GM19455 (cell line): ENCODE results near the gene GARIN1A.
"Not testable (repeated sequence)": the region's sequence is repeated elsewhere in the genome, so short reads cannot be mapped to it uniquely, and the experiment has no call there.

Experiments used
- ATAC-seq: cut with Tn5 transposase; IDR thresholded peaks from one replicate; pipeline ENCODE4 v1.9.1; 2021; ENCODE audit not compliant: unreplicated experiment

The GARIN1A gene

DNA sequence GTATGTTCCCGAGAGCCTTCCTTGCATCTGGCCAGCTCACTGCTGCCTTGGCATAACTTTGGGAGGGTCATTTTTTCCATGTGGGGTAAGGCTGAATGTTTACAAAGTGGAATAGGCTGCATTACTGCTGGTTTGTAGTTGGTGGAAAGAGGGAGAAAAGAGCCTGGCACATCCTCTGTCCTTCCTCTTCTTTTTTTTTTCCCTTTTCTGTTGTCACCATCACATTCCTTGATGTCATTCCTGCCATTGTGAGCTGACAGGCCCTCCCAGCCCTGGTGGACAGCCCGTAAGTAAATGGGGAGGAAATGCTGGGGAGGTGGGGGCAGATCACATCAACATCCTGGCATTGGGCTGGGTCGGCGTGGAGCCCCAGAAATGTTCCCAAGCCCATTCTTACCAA lies at the start of gene GARIN1A:
Gene GARIN1A (plus strand): TSS at position 301 of the 400 bp plus-strand sequence. CDS start 106 bp downstream, outside the sequence.
- no peak for ATAC-seq

DNA sequence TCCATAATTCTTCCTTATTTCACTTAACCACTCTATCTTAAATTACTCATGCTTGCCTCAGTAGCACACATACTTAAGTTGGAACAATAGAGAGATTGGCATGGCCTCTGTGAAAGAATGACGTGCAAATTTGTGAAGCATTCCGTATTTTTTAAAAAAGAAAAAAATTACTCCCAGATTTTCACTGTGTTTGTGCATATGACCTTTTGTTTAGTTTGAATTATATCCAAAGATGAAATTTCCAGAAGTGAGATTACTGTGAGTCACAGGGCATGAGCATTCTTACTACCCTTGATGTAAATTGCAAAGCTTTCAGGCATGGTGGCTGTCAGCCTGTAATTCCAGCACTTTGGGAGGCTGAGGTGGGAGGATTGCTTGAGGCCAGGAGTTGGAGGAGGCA lies 45.0 kb upstream of the GARIN1A start:
- ATAC-seq = not testable (repeated sequence)

- not testable (repeated sequence) for ATAC-seq
Observed at GRCh38 chr7:128633915-128634314, 38.2 kb upstream of the GARIN1A start.

DNA sequence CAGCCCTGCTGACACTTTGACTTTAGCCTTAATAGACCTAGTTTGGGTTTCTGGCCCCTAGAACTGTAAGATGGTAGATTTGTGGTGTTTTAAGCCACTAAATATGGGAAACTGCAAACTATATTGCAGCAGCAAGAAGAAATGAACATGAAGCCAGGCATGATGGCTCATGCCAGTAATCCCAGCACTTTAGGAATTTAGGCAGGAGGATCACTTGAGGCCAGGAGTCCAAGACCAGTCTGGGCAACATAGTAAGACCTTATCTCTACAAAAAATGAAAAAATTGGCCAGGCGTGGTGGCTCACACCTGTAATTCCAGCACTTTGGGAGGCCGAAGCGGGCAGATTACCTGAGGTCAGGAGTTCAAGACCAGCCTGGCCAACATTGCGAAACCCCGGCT lies 26.9 kb upstream of the GARIN1A start:
- not testable (repeated sequence) for ATAC-seq

DNA sequence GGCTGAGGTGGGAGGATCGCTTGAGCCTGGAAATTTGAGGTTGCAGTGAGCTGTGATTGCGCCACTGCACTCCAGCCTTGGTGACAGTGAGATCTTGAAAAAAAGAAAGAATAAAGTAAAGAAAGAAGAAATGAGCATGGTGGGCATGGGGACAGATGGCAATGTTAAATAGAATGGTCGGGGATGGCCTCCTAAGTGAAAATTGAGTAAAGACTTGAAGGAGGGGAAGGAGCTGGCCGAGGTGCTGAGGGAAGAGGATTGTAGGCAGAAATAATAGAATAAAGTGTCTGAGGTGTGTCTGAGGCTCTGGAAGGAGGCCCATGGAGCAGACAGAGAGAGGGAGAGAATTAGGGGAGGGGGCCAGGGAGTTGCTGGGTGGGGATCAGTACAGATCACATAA lies 26.2 kb upstream of the GARIN1A start:
- not testable (repeated sequence) for ATAC-seq

GRCh38 chr7:128646877-128647276 lies 25.2 kb upstream of the GARIN1A start:
- not testable (repeated sequence) for ATAC-seq

DNA sequence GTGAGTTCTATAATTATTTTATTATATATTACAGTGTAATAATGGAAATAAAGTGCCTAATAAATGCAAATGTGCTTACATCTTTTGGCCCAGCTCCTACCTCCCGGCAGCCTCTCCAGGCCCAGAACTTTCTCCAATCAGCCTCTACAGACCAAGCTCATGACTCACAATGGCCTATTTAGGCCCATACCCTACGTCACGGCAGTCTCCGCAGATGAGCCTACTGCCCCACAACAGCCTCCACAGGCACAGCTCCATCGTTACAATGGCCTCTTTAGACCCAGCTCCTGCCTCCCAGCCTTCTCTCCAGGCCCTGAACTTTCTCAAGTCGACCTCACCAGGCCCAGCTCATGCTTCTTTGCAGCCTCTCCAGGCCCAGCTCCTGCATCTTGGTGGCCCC lies 21.0 kb upstream of the GARIN1A start:
- ATAC-seq = not testable (repeated sequence)

DNA sequence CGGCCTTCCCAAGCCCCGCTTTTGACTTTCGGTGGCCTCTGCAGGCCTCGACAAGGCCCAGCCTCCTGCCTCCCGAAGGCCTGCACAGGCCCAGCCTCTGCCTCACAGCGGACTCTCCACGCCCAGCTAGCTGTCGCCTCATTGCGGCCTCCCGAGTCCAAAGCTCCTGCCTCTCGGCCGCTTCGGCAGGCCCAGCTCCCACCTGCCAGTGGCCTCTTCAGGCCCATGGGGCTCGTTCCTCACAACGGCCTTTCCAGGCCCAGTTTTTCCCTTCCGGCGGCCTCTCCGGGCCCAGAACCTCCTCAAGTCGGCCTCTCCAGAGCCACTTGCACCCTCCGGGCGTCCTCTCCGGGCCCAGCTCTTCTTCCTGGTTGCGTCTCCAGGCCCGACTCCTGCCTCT lies 19.5 kb upstream of the GARIN1A start:
- ATAC-seq = not testable (repeated sequence)

- ATAC-seq = not testable (repeated sequence)
Observed at GRCh38 chr7:128653197-128653596, 18.9 kb upstream of the GARIN1A start.

DNA sequence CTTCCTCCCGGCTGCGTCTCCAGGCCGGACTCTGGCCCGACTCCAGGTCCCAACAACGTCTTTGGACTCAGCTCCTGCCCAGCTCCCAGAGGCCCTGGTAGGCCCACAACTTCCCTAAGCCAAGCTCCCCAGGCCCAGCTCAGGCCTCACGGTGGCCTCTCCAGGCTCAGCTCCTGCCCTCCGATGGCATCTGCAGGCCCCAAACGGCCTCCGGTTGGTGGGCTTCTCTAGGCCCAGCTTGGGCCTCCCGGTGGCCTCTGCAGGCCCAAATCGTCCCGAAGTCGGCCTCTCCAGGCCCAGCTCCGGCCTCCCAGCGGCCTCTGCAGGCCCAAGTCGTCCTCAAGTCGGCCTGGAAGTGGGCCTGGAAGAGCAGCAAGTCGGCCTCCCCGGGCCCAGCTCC lies 18.0 kb upstream of the GARIN1A start:
- not testable (repeated sequence) for ATAC-seq

DNA sequence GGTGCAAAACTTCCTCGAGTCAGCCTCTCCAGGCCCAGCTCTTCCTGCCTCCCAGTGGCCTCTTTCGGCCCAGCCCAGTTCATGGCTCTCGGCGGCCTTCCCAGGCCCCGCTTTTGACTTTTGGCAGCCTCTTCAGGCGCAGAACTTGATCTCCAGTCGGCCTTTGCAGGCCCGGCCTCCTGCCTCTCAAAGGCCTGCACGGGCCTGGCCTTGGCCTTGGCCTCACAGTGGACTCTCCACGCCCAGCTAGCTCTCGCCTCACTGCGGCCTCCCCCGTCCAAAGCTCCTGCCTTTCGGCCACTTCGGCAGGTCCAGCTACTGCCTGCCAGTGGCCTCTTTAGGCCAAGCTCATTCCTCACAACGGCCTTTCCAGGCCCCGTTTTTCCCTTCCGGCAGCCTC lies 17.6 kb upstream of the GARIN1A start:
- ATAC-seq = not testable (repeated sequence)

DNA sequence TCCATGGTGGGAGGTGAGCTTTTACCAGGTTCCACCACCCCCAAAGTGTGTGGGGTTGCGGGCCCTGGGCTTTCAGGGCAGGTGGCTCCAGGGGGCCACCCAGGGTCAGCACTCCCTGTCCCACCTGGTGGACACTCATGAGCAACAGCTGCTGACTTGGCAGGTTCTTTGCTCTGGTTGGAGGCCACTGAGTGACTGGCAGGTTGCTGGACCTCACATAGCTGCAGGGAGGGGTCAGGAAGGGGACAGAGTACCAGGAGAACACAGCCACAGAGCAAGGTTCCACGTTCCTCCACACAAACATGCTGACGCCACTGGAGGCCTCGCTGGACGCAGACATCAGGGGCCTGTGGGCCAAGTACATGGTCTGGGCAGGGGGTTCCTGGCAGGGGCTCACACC lies 13.7 kb upstream of the GARIN1A start:
- not testable (repeated sequence) for ATAC-seq

- ATAC-seq = no peak
Observed at GRCh38 chr7:128660596-128660995, 11.5 kb upstream of the GARIN1A start.

DNA sequence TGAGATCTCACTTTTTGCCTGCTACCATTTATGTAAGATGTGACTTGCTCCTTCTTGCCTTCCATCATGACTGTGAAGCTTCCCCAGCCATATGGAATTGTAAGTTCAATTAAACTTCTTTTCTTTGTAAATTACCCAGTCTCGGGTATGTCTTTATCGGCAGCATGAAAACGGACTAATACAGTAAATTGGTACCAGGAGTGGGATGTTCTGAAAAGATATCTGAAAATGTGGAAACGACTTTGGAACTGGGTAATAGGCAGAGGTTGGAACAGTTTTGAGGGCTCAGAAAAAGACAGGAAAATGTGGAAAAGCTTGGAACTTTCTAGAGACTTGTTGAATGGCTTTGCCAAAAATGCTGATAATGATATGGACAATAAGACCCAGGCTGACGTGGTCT lies 10.6 kb upstream of the GARIN1A start:
- ATAC-seq = no peak

GRCh38 chr7:128662091-128662490 lies 10.0 kb upstream of the GARIN1A start:
- ATAC-seq = no peak

- not testable (repeated sequence) for ATAC-seq
Observed at GRCh38 chr7:128663223-128663622, 8.9 kb upstream of the GARIN1A start.

DNA sequence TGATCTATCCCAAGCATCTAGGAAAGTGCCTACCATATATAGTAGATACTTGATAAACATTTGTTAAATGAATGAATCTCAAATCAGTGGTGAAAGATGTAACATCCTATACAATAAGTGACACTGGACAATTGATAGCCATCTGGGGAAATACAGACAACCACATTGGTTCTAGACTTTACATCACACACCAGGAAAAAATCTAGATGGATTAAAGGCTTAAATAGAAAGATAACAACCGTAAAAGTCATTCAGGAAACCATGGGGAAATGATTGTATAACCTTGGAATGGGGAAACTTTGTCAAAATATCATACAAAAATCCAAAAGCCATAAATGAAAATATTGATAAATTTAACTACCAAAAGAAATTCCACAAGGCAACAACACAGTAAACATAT lies 7.0 kb upstream of the GARIN1A start:
- no peak for ATAC-seq

GRCh38 chr7:128666200-128666599 lies 5.9 kb upstream of the GARIN1A start:
- ATAC-seq = no peak

- ATAC-seq = no peak
Observed at GRCh38 chr7:128672927-128673517, 930 bp downstream of the GARIN1A start.

DNA sequence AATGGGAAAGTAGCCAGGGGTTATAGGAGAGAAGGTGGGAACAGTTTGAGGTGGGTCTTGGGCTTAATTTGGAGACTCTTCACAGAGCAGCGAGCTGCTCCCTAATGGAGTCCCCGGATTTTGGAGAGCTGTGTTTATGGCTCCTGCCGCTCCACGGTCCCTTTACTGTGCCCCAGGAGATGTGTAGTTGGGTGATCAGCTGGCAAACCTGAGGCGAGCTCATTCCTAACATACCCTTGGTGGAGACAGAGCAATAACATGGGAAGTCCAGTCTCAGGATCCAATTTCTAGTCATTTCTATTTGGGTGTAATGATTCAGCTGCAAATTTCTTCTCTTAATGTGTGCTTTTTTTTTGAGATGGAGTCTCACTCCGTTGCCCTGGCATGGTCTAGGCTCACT lies 1.5 kb downstream of the GARIN1A start:
- no peak for ATAC-seq

DNA sequence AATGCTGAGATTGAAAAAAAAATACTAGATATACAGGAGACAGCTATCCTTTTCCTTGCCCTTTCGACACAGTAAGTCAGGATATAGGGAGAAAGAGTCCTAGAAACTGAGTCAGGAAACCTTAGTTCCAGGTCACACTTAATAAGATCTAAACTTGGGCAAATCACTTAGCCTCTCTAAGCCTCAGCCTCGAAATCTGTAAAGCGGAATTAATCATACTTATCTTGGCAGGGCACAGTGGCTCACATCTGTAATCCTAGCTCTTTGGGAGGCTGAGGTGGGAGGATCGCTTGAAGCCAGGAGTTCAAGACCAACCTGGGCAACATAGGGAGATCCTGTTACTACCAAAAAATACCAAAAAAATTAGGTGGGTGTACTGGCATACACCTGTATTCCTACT lies 4.6 kb downstream of the GARIN1A start:
- no peak for ATAC-seq

DNA sequence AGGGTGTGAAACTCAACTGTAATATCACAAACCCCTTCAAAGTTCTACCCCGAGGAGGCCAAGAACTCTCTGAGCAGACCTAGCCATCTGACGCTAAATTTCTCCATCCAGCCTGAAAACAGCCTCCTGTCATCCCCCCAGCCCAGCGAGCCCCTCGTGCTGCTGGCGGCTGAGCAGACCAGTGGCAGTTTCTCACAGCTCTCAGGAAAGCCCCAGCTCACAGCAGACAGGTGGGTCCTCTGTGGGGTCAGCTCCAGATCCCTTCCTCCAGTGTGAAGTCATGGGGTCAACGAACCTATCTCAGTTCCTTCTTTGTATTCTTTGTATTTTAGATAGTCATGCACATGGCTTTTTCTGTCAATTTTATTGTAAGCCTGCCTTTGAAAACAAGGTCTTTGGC lies 7.8 kb downstream of the GARIN1A start:
- no peak for ATAC-seq

- ATAC-seq = no peak
Observed at GRCh38 chr7:128681794-128682537, 9.9 kb downstream of the GARIN1A start.
